SHP77 treated with DMSO at 0.1 percent for 48 hours (cell line): Measurements from ENCODE around the gene GRM3.
A peak's percentile ranks its signal among the peaks of the same experiment; 100 is the strongest.

Experiments
- DNase-seq: peaks from one replicate; lab custom pipeline; 2025; lab: John Stamatoyannopoulos, UW

GRM3 gene

GRCh38 chr7:86786376-86786775 is 142.7 kb downstream of the GRM3 start:
- DNase-seq = no peak

GRCh38 chr7:86788948-86789347 is 145.2 kb downstream of the GRM3 start:
- no peak for DNase-seq

DNA sequence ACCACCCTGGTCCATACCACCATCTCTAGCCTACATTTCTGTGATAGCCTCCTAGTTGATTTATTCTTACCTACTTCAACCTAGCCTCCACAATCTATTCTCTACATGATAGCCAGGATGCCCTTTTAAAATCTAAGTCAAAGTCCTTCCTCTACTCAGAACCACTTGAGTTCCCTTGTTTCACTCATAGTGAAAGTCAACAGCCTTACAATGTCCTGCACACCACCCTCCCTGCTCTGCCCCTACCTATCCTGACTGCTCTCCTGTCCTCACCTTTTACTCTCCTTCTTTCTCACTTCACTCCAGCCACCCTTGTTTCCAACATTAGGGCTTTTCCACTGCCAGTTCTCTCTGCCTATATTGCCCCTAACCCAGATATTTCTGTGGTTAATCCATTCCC is 146.7 kb downstream of the GRM3 start:
- DNase-seq = no peak

DNA sequence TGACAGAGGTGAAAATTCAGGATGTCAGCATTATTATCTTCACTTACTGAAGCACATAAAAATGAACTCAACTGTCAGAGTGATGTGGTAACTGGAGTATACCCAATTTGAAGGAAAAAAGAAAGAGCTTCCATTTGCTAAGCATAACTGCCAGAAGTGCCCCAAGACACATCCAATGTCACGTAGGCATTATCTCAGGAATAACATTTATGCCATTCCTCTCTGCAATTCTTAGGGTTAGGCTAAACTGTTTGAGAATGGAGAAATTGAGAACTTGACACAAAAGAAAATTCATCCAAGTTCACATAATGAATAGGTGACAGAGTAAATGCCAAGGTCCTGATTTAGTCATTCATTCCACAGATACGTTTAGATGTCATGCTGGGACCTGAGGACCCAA is 148.6 kb downstream of the GRM3 start:
- DNase-seq = no peak

- DNase-seq = no peak
Measured at GRCh38 chr7:86793136-86793535, 149.4 kb downstream of the GRM3 start.

DNA sequence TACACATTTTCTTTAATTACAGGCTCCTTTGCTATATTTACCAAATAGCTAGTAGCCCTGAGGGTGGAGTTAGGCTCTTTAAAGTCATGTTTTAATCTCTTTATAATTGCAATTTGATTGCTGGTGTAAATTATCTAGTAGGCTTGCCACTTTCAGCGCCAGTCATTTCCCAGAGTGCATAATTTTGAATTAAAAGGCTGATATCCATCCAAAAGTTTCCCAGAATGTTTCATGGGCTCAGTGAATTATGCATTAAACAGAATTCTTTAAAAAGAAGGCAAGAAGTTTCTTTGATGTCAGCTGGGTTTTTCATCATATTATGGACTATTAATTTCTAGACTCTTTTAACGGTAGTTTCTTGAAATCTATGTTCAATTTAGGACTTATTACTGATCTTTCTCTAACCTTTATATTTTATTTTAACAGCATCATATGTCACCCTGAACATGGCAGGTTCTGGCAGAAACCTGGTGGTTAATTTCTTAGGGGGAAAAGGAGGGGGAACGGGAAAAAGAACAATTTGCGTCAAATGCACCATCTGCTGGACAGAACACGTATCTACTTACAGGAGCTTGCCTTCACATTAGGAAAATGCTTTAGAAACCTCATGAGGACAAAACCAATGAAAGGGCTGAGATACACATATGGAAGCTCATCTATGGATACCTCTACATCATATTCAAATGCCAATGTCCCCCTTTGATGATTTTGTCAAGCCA is 171.1 kb downstream of the GRM3 start:
- peak; percentile 8 for DNase-seq

- DNase-seq = no peak
Measured at GRCh38 chr7:86815556-86815955, 171.8 kb downstream of the GRM3 start.

DNA sequence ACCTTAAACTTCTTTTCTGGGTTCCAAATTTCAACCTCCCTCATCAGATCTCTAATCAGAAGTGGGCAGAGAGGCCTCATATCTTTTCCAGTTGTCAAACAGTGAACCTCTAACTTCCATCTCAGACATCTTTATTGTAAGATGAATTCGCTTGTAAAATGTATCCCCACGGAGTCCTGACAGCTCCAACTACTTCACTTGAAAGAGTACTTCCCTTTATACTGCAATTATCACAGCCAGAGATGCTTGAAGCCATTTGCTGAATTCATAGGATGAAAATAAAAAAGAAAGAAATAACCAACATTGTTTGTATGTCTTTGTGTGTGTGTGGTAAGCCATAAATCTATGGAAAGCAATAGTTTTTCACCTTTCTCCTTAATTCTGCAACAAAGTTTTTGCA is 175.2 kb downstream of the GRM3 start:
- no peak for DNase-seq

DNA sequence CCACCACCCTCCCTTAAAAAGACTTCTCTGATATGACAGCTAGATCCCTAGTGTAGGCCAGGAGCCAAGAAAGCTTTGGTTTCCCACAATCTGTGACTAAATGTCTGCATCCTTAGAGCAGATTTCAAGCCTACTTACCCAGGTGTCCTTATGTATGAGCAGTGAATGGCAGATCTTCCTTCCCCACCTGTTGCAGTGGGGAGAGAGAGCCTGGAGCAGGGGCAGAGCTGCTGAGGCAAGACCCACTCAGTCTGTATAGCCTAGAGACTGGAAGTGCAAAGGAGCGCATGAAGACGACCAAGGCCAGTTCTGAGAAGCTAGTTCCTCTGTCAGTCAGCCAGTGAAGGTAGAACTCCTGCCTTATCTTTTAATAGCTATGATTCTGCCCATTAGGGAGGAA is 180.1 kb downstream of the GRM3 start:
- DNase-seq = no peak

DNA sequence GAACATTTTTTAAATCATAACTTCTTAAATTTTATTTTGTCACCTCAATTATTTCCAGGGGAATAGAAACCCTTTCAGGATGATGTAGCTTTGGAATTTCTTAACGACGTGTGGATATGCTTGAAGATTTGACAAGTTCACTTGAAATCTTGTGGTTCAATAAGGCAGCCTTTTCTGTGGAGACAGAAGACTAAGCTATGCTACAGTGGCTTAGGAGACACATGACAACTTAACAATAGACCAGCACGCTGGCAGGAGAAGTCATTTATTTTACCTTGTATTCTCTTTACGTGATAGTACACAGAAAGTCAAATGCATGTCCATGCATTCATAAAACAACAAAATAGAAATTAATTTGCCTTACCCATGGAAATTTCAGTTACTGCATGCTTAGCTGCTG is 181.6 kb downstream of the GRM3 start:
- DNase-seq = no peak

GRCh38 chr7:86826948-86827347 is 183.2 kb downstream of the GRM3 start:
- DNase-seq = no peak

DNA sequence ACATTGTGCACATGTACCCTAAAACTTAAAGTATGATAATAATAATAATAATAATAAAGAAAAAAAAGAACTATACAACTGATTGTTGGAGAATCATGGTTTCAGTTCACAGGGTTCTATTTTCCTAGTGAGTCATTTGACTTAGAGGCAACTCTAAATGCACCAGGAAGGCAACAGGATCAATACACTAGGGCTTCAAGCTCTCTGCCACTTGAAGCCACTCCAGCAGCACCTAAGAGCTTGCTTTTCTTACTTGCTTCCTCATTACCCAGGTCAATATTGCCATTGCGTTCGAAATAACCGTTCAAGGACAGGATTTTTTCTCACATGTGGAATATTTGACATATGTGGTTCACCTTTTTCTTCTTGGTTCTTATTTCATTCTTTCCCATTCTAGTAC is 189.7 kb downstream of the GRM3 start:
- no peak for DNase-seq

DNA sequence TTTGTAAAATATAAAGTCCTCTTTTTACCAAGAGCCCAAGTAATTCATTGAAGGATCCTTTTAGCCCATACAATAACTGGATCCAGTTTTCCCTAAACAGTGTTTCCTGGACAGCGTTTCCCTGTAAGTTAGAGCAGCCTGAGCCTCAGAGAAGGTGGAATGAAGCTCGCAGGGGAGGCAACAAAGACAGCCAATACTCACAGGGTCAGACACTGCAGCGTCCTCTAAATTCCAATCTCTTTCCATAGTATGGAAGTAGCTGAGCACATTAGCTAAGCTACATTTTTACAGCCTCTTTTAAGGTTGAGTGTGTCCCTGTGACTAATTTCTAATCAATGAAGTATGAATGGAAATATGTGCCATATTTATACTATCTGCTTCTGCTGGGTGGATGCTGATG is 193.5 kb downstream of the GRM3 start:
- DNase-seq = no peak

GRCh38 chr7:86844608-86845007 is 200.9 kb downstream of the GRM3 start:
- DNase-seq = no peak

DNA sequence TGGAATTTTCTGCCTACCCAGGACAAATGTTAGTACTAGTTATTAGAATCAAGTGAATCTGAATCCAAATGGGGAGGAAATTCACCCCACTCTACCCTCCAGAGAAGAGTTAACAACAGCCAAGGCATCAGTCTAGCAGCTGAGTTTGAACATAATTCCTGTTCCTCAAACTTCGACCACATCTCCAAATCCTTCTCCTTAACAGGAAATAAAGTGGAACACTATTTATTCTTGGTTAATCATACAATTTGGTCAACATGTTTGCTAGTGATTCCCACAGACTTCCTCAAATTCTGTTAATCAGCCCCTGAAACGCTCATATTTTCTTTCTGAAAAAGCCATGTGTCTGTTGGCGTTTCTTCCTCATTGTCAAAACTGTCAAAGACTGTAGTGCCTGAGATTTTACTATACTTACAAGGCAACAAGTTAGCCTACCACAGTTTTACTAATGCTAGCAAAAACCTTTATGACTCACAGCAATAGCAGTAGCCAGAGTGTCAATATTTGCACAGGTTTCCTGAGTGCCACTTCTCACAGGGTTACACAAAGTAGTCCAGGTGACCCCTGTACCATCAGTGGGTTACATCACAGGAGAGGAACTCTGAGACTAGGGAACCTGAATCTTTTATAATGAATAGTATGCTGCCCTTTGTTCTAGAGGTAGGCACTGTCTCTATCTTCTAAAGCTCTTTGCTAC is 202.9 kb downstream of the GRM3 start:
- peak; percentile 86 for DNase-seq

DNA sequence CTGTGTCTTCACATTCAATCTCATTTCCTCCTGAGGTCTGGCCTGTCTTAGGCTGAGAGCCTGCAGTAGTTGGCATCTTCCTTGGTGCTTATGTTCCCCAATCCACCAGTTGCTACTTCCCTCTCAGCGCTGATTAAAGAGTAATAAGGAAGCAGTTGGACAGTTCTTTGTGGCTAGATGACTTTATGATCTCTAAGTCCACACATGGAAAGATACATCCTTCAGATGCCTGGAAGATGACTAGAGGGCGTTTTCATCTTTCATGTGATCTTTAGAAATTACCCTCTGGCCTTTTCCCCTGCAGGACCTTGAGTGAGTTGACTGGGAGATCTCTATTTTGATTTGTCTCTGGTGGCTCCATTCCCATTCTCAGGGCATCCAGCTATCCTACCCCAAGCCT is 204.5 kb downstream of the GRM3 start:
- DNase-seq = no peak

DNA sequence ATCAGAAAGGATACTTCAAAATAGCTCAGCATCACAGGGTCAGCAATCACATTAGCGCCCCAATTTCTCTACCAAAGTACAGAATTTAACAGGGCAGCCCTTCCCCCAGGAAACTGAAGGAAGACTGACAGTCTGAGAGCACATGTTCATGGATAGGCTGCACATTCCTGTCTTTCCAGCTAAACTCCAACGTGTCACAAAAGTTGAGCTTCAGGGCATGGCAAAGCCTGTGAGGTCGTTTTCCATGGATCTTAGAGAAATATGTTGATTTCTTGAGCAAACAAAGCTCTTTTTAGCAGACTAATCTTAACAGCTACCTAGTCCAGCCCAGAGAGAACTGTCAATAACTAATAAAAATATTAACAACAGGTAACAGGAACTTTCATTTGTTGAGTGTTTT is 207.9 kb downstream of the GRM3 start:
- no peak for DNase-seq

GRCh38 chr7:86863452-86863851 is 219.7 kb downstream of the GRM3 start:
- DNase-seq = no peak

GRCh38 chr7:86867163-86867762 is 223.6 kb downstream of the GRM3 start:
- DNase-seq = no peak

DNA sequence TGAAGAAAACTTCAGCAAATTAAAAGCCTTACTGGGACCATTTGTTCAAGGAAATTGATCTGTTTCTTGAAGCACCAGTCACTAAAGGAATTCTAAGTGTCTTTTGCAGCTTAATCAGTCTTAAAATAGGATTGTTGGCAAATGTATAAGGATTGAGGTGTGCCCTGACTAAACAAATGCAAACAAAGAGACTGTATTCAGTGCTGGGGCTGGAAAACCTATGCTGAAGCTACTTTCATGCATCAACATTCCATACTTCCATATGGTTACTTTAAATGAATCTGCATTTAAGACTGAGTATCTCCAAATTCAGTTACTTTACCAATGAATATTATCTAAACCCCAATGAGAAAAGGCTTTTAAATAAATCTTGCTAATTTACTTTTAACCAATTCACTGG is 232.4 kb downstream of the GRM3 start:
- DNase-seq = no peak

- DNase-seq = no peak
Measured at GRCh38 chr7:86884152-86884551, 240.4 kb downstream of the GRM3 start.

DNA sequence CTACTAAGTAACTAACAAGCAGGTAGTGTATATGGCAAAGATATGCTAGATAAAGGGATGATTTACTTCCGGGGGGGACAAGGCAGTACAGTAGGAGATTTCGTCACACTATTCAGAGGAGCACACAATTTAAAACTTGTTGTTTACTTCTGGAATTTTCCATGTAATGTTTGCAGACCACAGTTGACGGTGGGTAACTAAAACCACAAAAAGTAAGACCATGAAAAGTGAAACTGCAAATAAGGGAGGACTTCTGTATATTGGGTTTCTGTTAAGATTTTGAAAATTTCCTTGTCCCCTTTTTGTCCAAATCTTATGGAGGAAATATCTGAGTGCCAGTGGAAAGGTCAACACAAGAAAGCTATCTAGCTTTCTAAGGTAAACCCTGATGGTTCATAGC is 245.8 kb downstream of the GRM3 start:
- no peak for DNase-seq

DNA sequence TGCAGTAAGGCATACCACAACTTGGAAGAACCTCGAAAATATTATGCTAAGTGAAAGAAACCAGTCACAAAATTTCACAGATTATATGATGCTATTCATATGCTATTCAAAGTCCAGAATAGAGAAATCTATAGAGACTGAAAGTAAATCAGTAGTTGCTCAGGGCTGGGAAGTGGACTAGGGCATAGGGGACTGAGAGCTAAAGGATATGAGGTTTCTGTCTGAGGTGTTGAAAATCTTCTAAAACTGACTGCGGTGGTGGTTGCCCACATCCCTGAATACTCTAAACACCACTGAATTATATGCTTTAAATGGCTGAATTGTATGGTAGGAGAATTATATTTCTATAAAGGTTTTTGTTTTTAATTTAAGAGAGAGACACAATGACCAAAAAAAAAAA is 254.5 kb downstream of the GRM3 start:
- no peak for DNase-seq

- DNase-seq = no peak
Measured at GRCh38 chr7:86900886-86901285, 257.2 kb downstream of the GRM3 start.
